Right lobe of liver (tissue), 4 donors: Measurements from ENCODE around the gene HPN.
A peak's percentile ranks its signal among the peaks of the same experiment; 100 is the strongest.

Experiments used
- POLR2A ChIP-seq: fragments of 450-650 bp; IDR thresholded peaks from one replicate; pipeline ENCODE4 v1.6.1; 2017; ENCODE audit warnings: antibody characterized with exemption, mild to moderate bottlenecking
- TF ChIP-seq, protein P1 (sequence below), 4 donors: fragments of 200-600 bp in 3 of 4; fragments of 450-650 bp in 1 of 4; IDR thresholded peaks; one replicate each; pipeline versions ENCODE4 v1.5.1 to v1.8.0; 2016 to 2022; ENCODE audit warnings: antibody characterized with exemption in 4 of 4, mild to moderate bottlenecking in 2 of 4
- donor health status: DM: no; HTN: no; CAD: no.
- donor health status: DM: no; HTN: no; CAD: no.
- donor health status: DM: no; HTN: yes; CAD: no.

DNA sequence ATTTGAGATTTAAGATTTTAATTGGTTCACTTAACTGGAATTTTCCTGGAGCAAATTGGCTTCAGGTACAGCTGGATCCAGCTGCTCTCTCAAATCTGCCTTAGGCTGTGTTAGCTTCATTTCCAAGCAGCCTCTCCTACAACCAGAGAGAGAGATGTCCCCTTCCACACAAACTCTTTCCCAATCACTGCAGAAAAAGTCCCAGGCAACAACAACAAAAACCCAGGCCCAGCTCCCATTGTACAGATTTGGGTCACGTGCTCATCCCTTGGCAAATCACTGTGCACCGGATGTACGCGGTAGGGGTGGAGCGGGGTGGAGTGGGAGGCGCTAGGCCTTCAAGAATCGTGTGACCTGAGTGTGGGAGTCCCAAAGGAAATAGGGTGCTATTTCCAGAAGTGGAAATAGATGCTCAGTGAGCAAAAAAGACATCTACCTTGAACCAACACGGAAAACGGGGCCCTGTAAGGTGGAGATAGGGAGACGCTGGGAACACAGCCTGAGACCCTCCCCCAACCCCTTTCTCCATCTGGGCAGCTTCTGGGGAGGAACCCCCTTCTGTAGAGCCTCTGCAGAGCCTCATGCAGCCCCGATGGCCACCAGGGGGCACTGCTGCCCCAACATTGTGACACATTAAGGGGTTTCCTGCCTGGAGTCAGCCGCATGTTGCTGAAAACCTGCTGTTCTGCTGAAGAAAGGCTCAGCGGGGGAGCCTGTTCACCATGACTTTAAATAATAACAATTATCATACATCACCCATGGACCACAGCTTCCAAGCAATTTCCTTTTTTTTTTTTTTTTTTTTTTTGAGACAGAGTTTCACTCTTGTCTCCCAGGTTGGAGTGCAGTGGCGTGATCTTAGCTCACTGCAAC lies 25.4 kb downstream of the HPN start:
- TF ChIP-seq, protein P1, sequence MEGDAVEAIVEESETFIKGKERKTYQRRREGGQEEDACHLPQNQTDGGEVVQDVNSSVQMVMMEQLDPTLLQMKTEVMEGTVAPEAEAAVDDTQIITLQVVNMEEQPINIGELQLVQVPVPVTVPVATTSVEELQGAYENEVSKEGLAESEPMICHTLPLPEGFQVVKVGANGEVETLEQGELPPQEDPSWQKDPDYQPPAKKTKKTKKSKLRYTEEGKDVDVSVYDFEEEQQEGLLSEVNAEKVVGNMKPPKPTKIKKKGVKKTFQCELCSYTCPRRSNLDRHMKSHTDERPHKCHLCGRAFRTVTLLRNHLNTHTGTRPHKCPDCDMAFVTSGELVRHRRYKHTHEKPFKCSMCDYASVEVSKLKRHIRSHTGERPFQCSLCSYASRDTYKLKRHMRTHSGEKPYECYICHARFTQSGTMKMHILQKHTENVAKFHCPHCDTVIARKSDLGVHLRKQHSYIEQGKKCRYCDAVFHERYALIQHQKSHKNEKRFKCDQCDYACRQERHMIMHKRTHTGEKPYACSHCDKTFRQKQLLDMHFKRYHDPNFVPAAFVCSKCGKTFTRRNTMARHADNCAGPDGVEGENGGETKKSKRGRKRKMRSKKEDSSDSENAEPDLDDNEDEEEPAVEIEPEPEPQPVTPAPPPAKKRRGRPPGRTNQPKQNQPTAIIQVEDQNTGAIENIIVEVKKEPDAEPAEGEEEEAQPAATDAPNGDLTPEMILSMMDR (IDR thresholded peaks at IDR 0.05), result peak; percentile 87 to 94 (median 92)
- peak; percentile 19 for TF ChIP-seq POLR2A
